Testis (tissue), 2 donors: ENCODE results near the gene GRAMD1A.

Experiments used
- CTCF ChIP-seq, 3 experiments: fragments of 450-650 bp in 2 of 3; fragments of 200-600 bp in 1 of 3; sonication (generic) in 1 of 3; IDR thresholded peaks; one replicate each; pipeline ENCODE4 v1.5.1; 2016 to 2019; ENCODE audit warnings: antibody characterized with exemption in 3 of 3, mild to moderate bottlenecking in 2 of 3, moderate library complexity in 1 of 3
- POLR2A ChIP-seq: fragments of 450-650 bp; IDR thresholded peaks from one replicate; pipeline ENCODE4 v1.6.1; 2017; ENCODE audit warnings: antibody characterized with exemption, mild to moderate bottlenecking, moderate library complexity

DNA sequence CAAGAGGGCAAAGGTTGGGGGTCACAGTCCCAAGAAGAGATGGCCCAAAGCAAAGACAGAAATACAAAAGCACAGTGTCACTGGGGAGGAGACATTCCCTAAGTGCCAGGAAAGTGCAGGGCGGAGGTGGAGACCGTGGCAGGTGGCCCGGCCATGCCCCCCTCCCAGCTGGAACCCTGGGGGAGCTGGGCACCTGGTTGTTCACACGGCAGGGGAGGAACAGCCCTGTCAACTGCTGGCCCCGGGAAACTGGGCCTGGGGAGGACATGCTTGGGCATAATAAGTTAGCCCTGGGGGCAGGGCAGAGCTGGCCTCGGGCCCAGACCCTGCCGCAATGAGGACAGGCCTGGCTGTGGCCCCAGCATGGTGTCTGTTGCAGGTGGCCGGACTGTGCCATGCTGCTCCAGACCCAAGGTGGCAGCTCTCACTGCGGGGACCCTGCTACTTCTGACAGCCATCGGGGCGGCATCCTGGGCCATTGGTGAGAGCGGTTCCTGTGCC lies 48.8 kb downstream of the GRAMD1A start:
- no peak for TF ChIP-seq POLR2A
- TF ChIP-seq CTCF (IDR thresholded peaks at IDR 0.05), result no peak
